Ovary (tissue), 9 donors: ENCODE results near the gene TBC1D16. TPM values are rescaled to one million over a fixed set of nuclear protein-coding genes. Genes with fewer than 3 reads are reported as not detected.

Experiments
- DNase-seq, 5 donors: peaks; one replicate each; pipeline ENCODE4 v3.0.0-alpha.2; 2019 to 2020
- H3K27ac ChIP-seq, 2 donors: fragments of 200-600 bp; one replicate each; pipeline versions ENCODE4 v1.5.1 to v1.8.0; 2019 to 2022
- H3K27me3 ChIP-seq: fragments of 200-600 bp; one replicate; pipeline ENCODE4 v1.8.0; 2022
- H3K36me3 ChIP-seq: fragments of 200-600 bp; sonication (generic); one replicate; pipeline ENCODE4 v1.5.1; 2019
- H3K4me1 ChIP-seq: one replicate; pipeline ENCODE4 v1.8.1; 2013; ENCODE audit warnings: mild to moderate bottlenecking, moderate library complexity; ENCODE audit not compliant: insufficient read depth
- H3K4me3 ChIP-seq: fragments of 200-600 bp; sonication (generic); one replicate; pipeline ENCODE4 v1.5.1; 2017
- H3K9me3 ChIP-seq, 2 donors: fragments of 200-600 bp in 1 of 2; sonication (generic) in 1 of 2; one replicate each; pipeline versions ENCODE4 v1.5.1 to v1.8.1; 2013 to 2019; ENCODE audit warnings: mild to moderate bottlenecking in 1 of 2, moderate library complexity in 1 of 2
- EP300 ChIP-seq: sonication (generic); formaldehyde crosslinking; IDR thresholded peaks from one replicate; pipeline ENCODE4 v1.6.1; 2017; ENCODE audit warnings: antibody characterized with exemption
- POLR2A ChIP-seq: fragments of 450-650 bp; IDR thresholded peaks from one replicate; pipeline ENCODE4 v1.6.1; 2017; ENCODE audit warnings: antibody characterized with exemption, mild to moderate bottlenecking, moderate library complexity
- WGBS, 3 donors: extraction: QIAGEN DNeasy Blood & Tissue Kit in 1 of 3; methylation state at CpG; one replicate each; pipeline versions ENCODE4 v1.1.5 to v1.1.7; 2013 to 2017; 5-methylcytosine and 5-hydroxymethylcytosine counted together
- intact Hi-C, 4 donors: fragments of 100-400 bp; cut with DNase I; formaldehyde crosslinking; loops; one replicate each; pipeline versions ENCODE4 v1.11.0 to v1.15.1; 2022 to 2023
- polyA plus RNA-seq, 2 donors: library from polyadenylated mRNA; stranded (reverse); fragments of 200-250 nt in 1 of 2; fragments of 350-450 nt in 1 of 2; fragmentation: Illumina TruSeq in 1 of 2; extraction: RNeasy Lipid Tissue Mini Kit (QIAGEN cat#74804) in 1 of 2; gene quantifications; one replicate each; pipeline ENCODE4 v1.2.3, GENCODE V29; 2013 to 2014
- total RNA-seq, 7 donors: library from RNA; depleted of rRNA in 2 of 7; stranded (reverse); fragments of >200 nt in 2 of 7; fragmentation: NEBNext Ultra II Directional in 3 of 7; extraction: Animal tissue kit (Norgen Biotek cat#: 25700) in 3 of 7; gene quantifications; one replicate each; pipeline versions ENCODE4 v1.1.0 to v1.2.4, GENCODE V29; 2016 to 2023
- TF ChIP-seq, protein P1 (sequence below), 3 donors: fragments of 450-650 bp in 2 of 3; fragments of 200-600 bp in 1 of 3; IDR thresholded peaks; one replicate each; pipeline versions ENCODE4 v1.5.1 to v1.8.0; 2016 to 2022; ENCODE audit warnings: antibody characterized with exemption in 3 of 3, mild to moderate bottlenecking in 1 of 3
- donor health status: DM: no; HTN: no; CAD: no; lungs with moderate emphysema.
- donor health status: DM: no; HTN: no; CAD: no.
- donor health status: Bipolar disorder and iron deficiency.
- donor health status: DM: yes; HTN: yes; CAD: no.
- donor health status: DM: no; HTN: no; CAD: no.
- donor health status: DM: yes; HTN: yes; CAD: no.

TBC1D16 gene
- total and polyA plus RNA-seq, 9 donors, result 9.3 to 40.5 (median 27.1) TPM

DNA sequence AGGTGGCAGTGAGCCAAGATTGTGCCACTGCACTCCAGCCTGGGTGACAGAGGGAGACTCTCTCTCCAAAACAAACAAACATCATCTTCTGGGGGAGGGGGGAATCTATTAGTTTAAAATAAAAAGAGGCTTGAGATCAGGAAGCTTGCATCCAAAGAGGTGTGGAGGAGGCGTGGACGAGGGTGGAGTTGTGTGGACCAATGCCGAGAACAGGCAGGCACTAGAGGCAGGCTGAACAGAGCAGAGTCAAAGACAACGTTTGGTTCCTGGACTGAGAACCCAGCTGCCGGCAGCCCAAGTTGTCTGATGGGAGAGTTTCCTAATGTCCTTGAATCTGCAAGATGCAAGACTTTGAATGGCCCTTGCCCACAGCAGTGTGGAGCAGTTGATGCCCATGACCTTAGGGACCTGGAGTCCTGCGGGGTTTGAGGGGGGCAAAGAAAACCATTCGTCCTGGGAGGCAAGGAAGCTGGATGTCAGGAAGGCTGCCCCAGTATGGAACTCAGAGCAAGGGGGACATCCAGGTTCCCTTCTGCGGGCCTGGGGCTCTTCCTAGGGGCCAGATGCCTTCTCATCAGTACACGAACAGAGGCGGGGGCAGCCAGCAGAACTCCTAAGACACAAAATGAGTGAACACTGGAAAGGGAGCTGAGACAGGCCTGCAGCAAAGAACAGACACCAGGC lies 9.2 kb downstream of the TBC1D16 start:
- H3K36me3 ChIP-seq, result no peaks in the 10 kb centered on the region
- intact Hi-C loops, result loop anchor here in 1 of 4 donors (5.0 kb wide), 1 partner anchor 46 kb away; no protein-coding TSS in a partner anchor
- TF ChIP-seq POLR2A (no peak), EP300 (no peak)
- TF ChIP-seq, protein P1, sequence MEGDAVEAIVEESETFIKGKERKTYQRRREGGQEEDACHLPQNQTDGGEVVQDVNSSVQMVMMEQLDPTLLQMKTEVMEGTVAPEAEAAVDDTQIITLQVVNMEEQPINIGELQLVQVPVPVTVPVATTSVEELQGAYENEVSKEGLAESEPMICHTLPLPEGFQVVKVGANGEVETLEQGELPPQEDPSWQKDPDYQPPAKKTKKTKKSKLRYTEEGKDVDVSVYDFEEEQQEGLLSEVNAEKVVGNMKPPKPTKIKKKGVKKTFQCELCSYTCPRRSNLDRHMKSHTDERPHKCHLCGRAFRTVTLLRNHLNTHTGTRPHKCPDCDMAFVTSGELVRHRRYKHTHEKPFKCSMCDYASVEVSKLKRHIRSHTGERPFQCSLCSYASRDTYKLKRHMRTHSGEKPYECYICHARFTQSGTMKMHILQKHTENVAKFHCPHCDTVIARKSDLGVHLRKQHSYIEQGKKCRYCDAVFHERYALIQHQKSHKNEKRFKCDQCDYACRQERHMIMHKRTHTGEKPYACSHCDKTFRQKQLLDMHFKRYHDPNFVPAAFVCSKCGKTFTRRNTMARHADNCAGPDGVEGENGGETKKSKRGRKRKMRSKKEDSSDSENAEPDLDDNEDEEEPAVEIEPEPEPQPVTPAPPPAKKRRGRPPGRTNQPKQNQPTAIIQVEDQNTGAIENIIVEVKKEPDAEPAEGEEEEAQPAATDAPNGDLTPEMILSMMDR (IDR thresholded peaks at IDR 0.05), result no peak
- peaks cover 26% of the 10 kb centered on the region for H3K4me1 ChIP-seq
- H3K27ac ChIP-seq, result no peak overlapping the region
- no peak overlapping the region for H3K4me3 ChIP-seq
- WGBS, 3 donors, result 51 to 66% (median 56%) methylated on average over 10 of the region's 10 CpGs
- H3K9me3 ChIP-seq, result no peaks in the 10 kb centered on the region
- DNase-seq, result no peak
- H3K27me3 ChIP-seq, result no peaks in the 10 kb centered on the region

DNA sequence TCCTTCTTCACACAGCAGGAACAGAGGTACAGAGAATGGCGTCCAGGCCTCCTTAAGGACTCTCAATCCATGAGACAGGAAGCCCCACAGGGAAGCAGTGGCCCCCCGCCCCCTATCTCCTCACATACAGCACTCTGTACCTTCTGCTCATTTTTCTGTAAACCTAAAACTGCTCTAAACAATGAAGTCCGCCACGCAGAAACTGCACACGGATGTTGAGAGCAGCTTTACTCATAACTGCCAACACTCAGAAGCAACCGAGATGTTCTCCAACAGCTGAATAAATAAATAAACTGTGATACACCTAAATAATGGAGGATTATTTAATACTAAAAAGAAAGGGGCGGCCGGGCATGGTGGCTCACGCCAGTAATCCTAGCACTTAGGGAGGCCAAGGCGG lies 9.9 kb downstream of the TBC1D16 start:
- Histone ChIP-seq H3K27me3 (no peaks in the 10 kb centered on the region), H3K4me1 (peaks cover 26% of the 10 kb centered on the region), H3K4me3 (no peak overlapping the region), H3K36me3 (no peaks in the 10 kb centered on the region), H3K9me3 (no peaks in the 10 kb centered on the region), H3K27ac (no peak overlapping the region)
- DNase-seq, result no peak
- TF ChIP-seq, protein P1 (IDR thresholded peaks at IDR 0.05), result no peak
- TF ChIP-seq POLR2A, result no peak
- WGBS, 3 donors, result 74 to 88% (median 83%) methylated on average over 10 of the region's 10 CpGs
- intact Hi-C loops, result loop anchor here in 1 of 4 donors (5.0 kb wide), 1 partner anchor 47 kb away; no protein-coding TSS in a partner anchor

DNA sequence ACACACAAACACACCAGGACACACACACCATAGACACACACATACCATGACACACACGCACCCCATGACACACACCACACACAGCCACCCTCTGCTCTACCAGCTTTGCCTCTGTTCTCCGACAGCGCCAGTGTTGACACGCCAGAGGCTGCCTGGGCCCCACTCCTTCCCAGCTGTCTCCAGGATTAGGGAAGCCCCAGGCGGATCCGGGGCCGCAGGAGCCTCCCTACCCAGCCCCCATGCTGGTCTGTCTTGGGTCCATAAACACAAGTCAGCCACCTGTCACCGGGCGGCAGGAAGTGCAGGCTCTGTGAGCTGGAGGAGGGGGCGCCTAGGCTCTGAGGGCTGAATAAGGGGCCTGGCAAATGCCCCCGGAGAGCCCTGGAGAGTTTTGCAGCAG lies 10.5 kb downstream of the TBC1D16 start:
- no peaks in the 10 kb centered on the region for H3K9me3 ChIP-seq
- H3K4me3 ChIP-seq, result no peak overlapping the region
- H3K27ac ChIP-seq, result no peak overlapping the region
- H3K36me3 ChIP-seq, result no peaks in the 10 kb centered on the region
- intact Hi-C loops, result loop anchor here in 1 of 4 donors (5.0 kb wide), 1 partner anchor 47 kb away; no protein-coding TSS in a partner anchor
- TF ChIP-seq POLR2A (no peak), EP300 (no peak)
- TF ChIP-seq, protein P1 (IDR thresholded peaks at IDR 0.05), result no peak
- H3K27me3 ChIP-seq, result no peaks in the 10 kb centered on the region
- 64 to 74% (median 66%) methylated on average over 10 to 11 of the region's 11 CpGs for WGBS, 3 donors
- DNase-seq, result no peak
- peaks cover 22% of the 10 kb centered on the region for H3K4me1 ChIP-seq

DNA sequence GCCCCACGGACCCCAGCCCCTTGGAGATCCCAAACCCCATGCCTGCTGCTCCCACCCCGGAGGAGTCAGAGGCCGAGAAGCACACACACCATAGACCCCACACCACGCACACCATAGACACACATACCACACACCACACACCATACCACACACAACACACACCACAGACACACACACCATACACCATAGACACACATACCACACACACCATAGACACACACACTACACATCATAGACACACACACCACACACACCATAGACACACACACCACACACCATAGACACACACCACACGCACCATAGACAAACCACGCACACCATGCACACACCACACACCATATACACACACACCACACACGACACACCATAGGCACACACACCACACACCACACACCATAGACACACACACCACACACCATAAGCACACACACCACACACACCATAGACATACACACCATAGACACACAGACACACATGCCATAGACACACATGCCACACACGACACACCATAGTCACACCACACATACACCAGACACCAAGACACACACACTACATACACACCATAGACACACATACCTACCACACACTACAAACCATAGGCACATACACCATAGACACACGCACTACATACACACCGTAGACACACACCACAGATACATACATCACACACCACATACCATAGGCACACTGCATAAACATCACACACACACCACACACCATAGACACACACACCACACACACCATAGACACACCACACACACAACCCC lies 11.3 kb downstream of the TBC1D16 start:
- 45 to 75% (median 48%) methylated on average over 9 to 10 of the region's 10 CpGs for WGBS, 3 donors
- no peak for DNase-seq
- H3K4me1 ChIP-seq, result peaks cover 14% of the 10 kb centered on the region
- H3K27ac ChIP-seq, result no peak overlapping the region
- no peaks in the 10 kb centered on the region for H3K9me3 ChIP-seq
- H3K4me3 ChIP-seq, result no peak overlapping the region
- TF ChIP-seq POLR2A (no peak), EP300 (no peak)
- TF ChIP-seq, protein P1 (IDR thresholded peaks at IDR 0.05), result no peak
- intact Hi-C loops, result no loop called here
- no peaks in the 10 kb centered on the region for H3K36me3 ChIP-seq
- no peaks in the 10 kb centered on the region for H3K27me3 ChIP-seq
